Neural cell (in vitro differentiated cells): ENCODE data around the gene ZNF648. TPM values are rescaled to one million over a fixed set of nuclear protein-coding genes. Genes with fewer than 3 reads are reported as not detected.

Source experiments
- H2AFZ ChIP-seq: fragments of 200-600, 300-800 bp; sonication (generic), shearing (Covaris generic); 2 replicates; pipeline ENCODE4 v1.6.0; 2014; ENCODE audit warnings: low read depth, mild to moderate bottlenecking, antibody characterized with exemption, low read length, moderate library complexity
- H3F3A ChIP-seq: fragments of 200-600 bp; shearing (Covaris generic); 2 replicates; pipeline ENCODE4 v1.6.1; 2016; ENCODE audit warnings: mild to moderate bottlenecking, moderate library complexity, mixed read lengths, antibody characterized with exemption, low read length; ENCODE audit not compliant: insufficient read depth, poor library complexity, severe bottlenecking
- H3K27ac ChIP-seq: fragments of 200-600, 300-800 bp; sonication (generic), shearing (Covaris generic); 2 replicates; pipeline ENCODE4 v1.5.1; 2014; ENCODE audit warnings: mild to moderate bottlenecking, low read length, moderate library complexity
- H3K27me3 ChIP-seq: fragments of 300-800, 200-600 bp; sonication (generic), shearing (Covaris generic); 2 replicates; pipeline ENCODE4 v1.6.0; 2014; ENCODE audit warnings: mild to moderate bottlenecking, low read depth, low read length, moderate library complexity; ENCODE audit not compliant: insufficient read depth
- H3K36me3 ChIP-seq: fragments of 300-800, 200-600 bp; sonication (generic), shearing (Covaris generic); 2 replicates; pipeline ENCODE4 v1.5.1; 2014; ENCODE audit warnings: mild to moderate bottlenecking, antibody characterized with exemption, low read length, moderate library complexity; ENCODE audit not compliant: insufficient read depth
- H3K4me2 ChIP-seq: fragments of 300-800, 200-600 bp; sonication (generic), shearing (Covaris generic); 2 replicates; pipeline ENCODE4 v1.6.0; 2014; ENCODE audit warnings: mild to moderate bottlenecking, low read length
- H3K4me3 ChIP-seq: fragments of 300-800, 200-600 bp; sonication (generic), shearing (Covaris generic); 2 replicates; pipeline ENCODE4 v1.5.1; 2014; ENCODE audit warnings: mild to moderate bottlenecking, low read length, moderate library complexity
- H3K79me2 ChIP-seq: fragments of 200-600 bp; shearing (Covaris generic); replicated peaks from 2 replicates; pipeline ENCODE4 v1.6.0; 2014; ENCODE audit warnings: mild to moderate bottlenecking, low read length, moderate library complexity; ENCODE audit not compliant: insufficient read depth
- H3K9ac ChIP-seq: fragments of 300-800, 200-600 bp; sonication (generic), shearing (Covaris generic); 2 replicates; pipeline ENCODE4 v1.6.1; 2016; ENCODE audit warnings: mild to moderate bottlenecking, low read length, mixed read lengths
- H3K9me2 ChIP-seq: fragments of 200-600 bp; shearing (Covaris generic); 2 replicates; pipeline ENCODE4 v1.6.1; 2016; ENCODE audit warnings: mild to moderate bottlenecking, low read length, mixed read lengths; ENCODE audit not compliant: insufficient read depth
- H3K9me3 ChIP-seq: fragments of 200-600, 300-800 bp; sonication (generic), shearing (Covaris generic); 2 replicates; pipeline ENCODE4 v1.6.1; 2016; ENCODE audit warnings: mild to moderate bottlenecking, mixed run types, low read length, moderate library complexity, mixed read lengths
- H4K20me1 ChIP-seq: fragments of 200-600 bp; shearing (Covaris generic); 2 replicates; pipeline ENCODE4 v1.6.1; 2016; ENCODE audit warnings: mild to moderate bottlenecking, mixed run types; ENCODE audit not compliant: insufficient read depth
- CTCF ChIP-seq: fragments of 450-650 bp; IDR thresholded peaks from 2 replicates; pipeline ENCODE4 v1.5.1; 2014; ENCODE audit warnings: antibody characterized with exemption, mild to moderate bottlenecking, moderate library complexity; ENCODE audit not compliant: poor library complexity, severe bottlenecking
- EP300 ChIP-seq: fragments of 450-650 bp; conservative IDR thresholded peaks from 2 replicates; pipeline ENCODE4 v1.6.1; 2014; ENCODE audit warnings: antibody characterized with exemption, mild to moderate bottlenecking, moderate library complexity; ENCODE audit not compliant: poor library complexity, severe bottlenecking
- EZH2 ChIP-seq: fragments of 200-600, 300-800 bp; shearing (Covaris generic), sonication (generic); IDR thresholded peaks from 2 replicates; pipeline ENCODE4 v1.6.1; 2014; ENCODE audit warnings: antibody characterized with exemption, low read length, borderline replicate concordance, mild to moderate bottlenecking; ENCODE audit not compliant: insufficient read depth, poor library complexity, severe bottlenecking
- MXI1 ChIP-seq: fragments of 450-650 bp; conservative IDR thresholded peaks from 2 replicates; pipeline ENCODE4 v1.6.1; 2014; ENCODE audit warnings: antibody characterized with exemption, mild to moderate bottlenecking; ENCODE audit not compliant: poor library complexity, severe bottlenecking
- POLR2AphosphoS5 ChIP-seq: IDR thresholded peaks from 2 replicates; pipeline ENCODE4 v1.6.1; 2012
- RAD21 ChIP-seq: fragments of 450-650 bp; conservative IDR thresholded peaks from 2 replicates; pipeline ENCODE4 v1.6.1; 2014; ENCODE audit warnings: antibody characterized with exemption, mild to moderate bottlenecking, moderate library complexity
- REST ChIP-seq: IDR thresholded peaks from 2 replicates; pipeline ENCODE4 v1.6.1; 2012; ENCODE audit warnings: borderline replicate concordance
- SMC3 ChIP-seq: fragments of 450-650 bp; conservative IDR thresholded peaks from 2 replicates; pipeline ENCODE4 v1.6.1; 2014; ENCODE audit warnings: antibody characterized with exemption, mild to moderate bottlenecking, moderate library complexity; ENCODE audit not compliant: poor library complexity
- TAF1 ChIP-seq: IDR thresholded peaks from 2 replicates; pipeline ENCODE4 v1.6.1; 2012; ENCODE audit warnings: low read depth
- polyA plus RNA-seq: library from polyadenylated mRNA; depleted of rRNA; stranded (reverse); fragments of >200 nt; gene quantifications from 2 replicates; pipeline ENCODE4 v1.2.3, GENCODE V29; 2014

The ZNF648 gene
- polyA plus RNA-seq, 1 donor from 2014 or later: not detected

GRCh38 chr1:182091083-182091482 lies 29.6 kb upstream of the ZNF648 start:
- no peak overlapping the region for H3K4me3 ChIP-seq

GRCh38 chr1:182087719-182088350 lies 26.3 kb upstream of the ZNF648 start:
- no peaks in the 10 kb centered on the region for H4K20me1 ChIP-seq
- H3K36me3 ChIP-seq: no peaks in the 10 kb centered on the region
- no peak overlapping the region for H3K9ac ChIP-seq
- H3K9me2 ChIP-seq: no peaks in the 10 kb centered on the region
- H3K9me3 ChIP-seq: no peaks in the 10 kb centered on the region
- H3K79me2 ChIP-seq: no peaks in the 10 kb centered on the region
- TF ChIP-seq TAF1 (no peak), RAD21 (no peak), EP300 (no peak), POLR2AphosphoS5 (no peak)
- H2AFZ ChIP-seq: no peak overlapping the region
- H3K4me2 ChIP-seq: no peak overlapping the region
- H3K4me3 ChIP-seq: no peak overlapping the region
- H3K27ac ChIP-seq: no peak overlapping the region
- no peaks in the 10 kb centered on the region for H3K27me3 ChIP-seq
- H3F3A ChIP-seq: no peaks in the 10 kb centered on the region

More at GRCh38 chr1:182091083-182091482, 29.6 kb upstream of the ZNF648 start:
- H4K20me1 ChIP-seq: no peaks in the 10 kb centered on the region
- H3F3A ChIP-seq: no peaks in the 10 kb centered on the region
- no peak overlapping the region for H2AFZ ChIP-seq
- no peaks in the 10 kb centered on the region for H3K27me3 ChIP-seq
- H3K27ac ChIP-seq: no peak overlapping the region
- H3K9me2 ChIP-seq: no peaks in the 10 kb centered on the region
- H3K4me2 ChIP-seq: no peak overlapping the region
- H3K9me3 ChIP-seq: no peaks in the 10 kb centered on the region
- no peaks in the 10 kb centered on the region for H3K36me3 ChIP-seq
- H3K79me2 ChIP-seq: no peaks in the 10 kb centered on the region
- no peak overlapping the region for H3K9ac ChIP-seq
- TF ChIP-seq SMC3: no peak
- TF ChIP-seq TAF1: no peak
- TF ChIP-seq CTCF: no peak
- no peak for TF ChIP-seq RAD21
- no peak for TF ChIP-seq EZH2
- TF ChIP-seq EP300: no peak

GRCh38 chr1:182087304-182087703 lies 25.8 kb upstream of the ZNF648 start:
- Histone ChIP-seq H3F3A (no peaks in the 10 kb centered on the region), H3K9ac (no peak overlapping the region), H3K27ac (no peak overlapping the region), H3K79me2 (no peaks in the 10 kb centered on the region), H3K36me3 (no peaks in the 10 kb centered on the region), H3K27me3 (no peaks in the 10 kb centered on the region), H3K4me3 (no peak overlapping the region), H3K9me2 (no peaks in the 10 kb centered on the region), H3K9me3 (no peaks in the 10 kb centered on the region), H4K20me1 (no peaks in the 10 kb centered on the region), H3K4me2 (no peak overlapping the region), H2AFZ (no peak overlapping the region)
- no peak for TF ChIP-seq REST
- TF ChIP-seq SMC3: no peak
- no peak for TF ChIP-seq CTCF
- no peak for TF ChIP-seq MXI1
- TF ChIP-seq EZH2: no peak
- no peak for TF ChIP-seq TAF1
- no peak for TF ChIP-seq POLR2AphosphoS5
- no peak for TF ChIP-seq RAD21
- no peak for TF ChIP-seq EP300
